Dedifferentiated amniotic fluid mesenchymal stem cell (primary cell): Measurements from ENCODE around the gene ARHGAP36.

Experiments used
- DNase-seq: peaks from one replicate; pipeline ENCODE4 v3.0.0-alpha.2; 2016; ENCODE audit errors: extremely low spot score

Gene ARHGAP36

GRCh38 chrX:131058136-131058868 lies at the start of gene ARHGAP36:
Gene ARHGAP36, plus strand, starts transcription at chrX:131058346. Its CDS starts 23,320 bp downstream, at chrX:131081666.
- no peak for DNase-seq

DNA sequence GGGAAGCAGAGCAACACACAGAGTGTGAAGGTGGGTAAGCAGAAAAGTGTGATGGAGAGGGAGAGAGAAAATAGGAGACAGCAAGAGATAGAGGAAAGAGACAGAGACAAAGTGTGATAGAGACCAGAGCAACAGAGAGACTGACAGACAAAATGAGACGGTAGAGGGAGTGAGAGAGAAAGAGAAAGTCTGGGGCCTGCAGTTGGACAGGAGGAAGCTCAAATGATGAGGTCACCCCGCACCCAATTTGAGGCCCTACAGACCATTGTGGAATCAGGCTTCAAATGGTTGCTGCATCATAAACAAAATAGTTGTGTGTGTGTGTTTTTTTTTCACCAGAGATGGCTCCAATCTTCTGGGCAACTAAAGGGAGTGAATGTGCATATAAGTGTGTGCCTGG lies 48.0 kb upstream of the ARHGAP36 start:
- DNase-seq = no peak

DNA sequence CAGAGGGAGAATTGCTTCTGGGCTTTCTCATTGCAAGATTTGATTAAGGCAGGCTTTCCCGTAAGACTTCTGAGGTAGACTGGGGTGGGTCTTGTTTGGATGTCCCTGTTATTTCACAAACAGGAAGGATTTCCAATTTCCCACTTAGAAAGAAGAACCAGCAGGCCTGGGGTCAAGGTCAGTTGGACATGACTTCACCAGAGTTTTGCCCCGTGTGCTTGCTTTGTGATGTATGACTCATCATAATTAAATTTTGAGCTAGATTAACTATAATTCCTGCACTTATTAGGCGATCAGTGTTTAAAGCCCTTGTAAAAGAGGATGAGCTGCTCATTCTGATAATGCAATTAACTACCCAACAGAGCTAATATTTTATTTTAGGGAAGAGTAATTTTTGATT lies 32.8 kb upstream of the ARHGAP36 start:
- DNase-seq = no peak

GRCh38 chrX:131032354-131033230 lies 25.6 kb upstream of the ARHGAP36 start:
- no peak for DNase-seq

GRCh38 chrX:131034063-131034462 lies 24.1 kb upstream of the ARHGAP36 start:
- DNase-seq = no peak

DNA sequence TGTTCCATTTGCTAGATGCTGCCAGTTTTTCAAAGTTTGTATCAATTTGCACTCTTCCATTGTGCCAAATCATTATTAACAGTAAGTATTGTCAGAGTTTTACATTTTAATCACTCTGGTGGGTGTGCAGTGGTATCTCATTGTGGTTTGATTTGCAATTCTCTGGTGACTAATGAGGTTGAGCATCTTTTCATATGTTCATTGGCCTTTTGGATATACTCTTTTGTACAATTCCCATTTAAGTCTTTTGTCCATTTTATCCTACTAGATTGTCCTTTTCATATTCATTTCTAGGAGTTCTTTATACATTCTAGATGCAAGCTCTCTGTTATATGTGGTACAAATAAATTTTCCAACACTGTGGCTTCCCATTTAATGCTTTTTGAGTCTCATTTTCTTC lies 17.4 kb upstream of the ARHGAP36 start:
- DNase-seq = no peak

GRCh38 chrX:131041667-131042066 lies 16.5 kb upstream of the ARHGAP36 start:
- no peak for DNase-seq

DNA sequence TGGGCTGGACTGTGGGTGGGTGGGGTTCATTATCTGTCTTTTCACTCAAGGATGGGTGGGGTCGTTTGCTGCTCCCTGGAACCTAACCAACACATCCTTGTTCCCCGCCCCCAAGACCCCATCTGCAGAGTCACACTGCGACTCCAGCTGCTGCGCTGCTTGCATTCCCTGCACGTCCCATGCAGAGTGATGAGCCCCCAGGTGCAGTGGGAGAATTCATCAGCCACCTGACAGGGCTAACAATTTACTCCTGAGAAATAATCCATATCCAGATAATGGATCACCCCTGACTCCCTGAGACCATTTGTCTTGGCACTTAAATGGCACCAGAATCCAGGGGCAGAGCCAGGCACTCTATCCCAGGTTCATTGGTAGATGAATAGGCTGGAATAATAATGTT lies 12.4 kb upstream of the ARHGAP36 start:
- DNase-seq = no peak

- DNase-seq = no peak
Observed at GRCh38 chrX:131046596-131046995, 11.6 kb upstream of the ARHGAP36 start.

GRCh38 chrX:131047180-131047579 lies 11.0 kb upstream of the ARHGAP36 start:
- no peak for DNase-seq

DNA sequence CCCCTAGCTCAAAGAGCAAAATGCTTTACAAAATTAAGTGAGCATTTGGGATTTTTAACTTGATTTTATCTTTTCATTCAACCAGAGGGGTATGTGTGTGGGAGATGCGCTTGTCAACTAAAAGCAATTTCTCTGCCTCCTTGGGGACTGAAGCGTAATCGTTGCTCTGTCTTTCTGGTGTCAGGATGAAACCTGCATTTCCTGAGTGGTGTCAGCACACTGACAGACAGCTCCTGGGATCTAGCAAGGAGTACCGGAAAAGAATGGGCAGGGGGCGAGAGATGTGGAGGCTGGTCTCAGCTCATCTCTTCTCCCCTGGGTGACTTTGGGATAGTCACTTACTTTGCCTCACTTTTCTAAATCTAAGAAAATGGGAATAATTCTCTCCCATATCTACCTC lies 5.1 kb upstream of the ARHGAP36 start:
- no peak for DNase-seq

- DNase-seq = no peak
Observed at GRCh38 chrX:131054906-131055305, 3.2 kb upstream of the ARHGAP36 start.

GRCh38 chrX:131057706-131058105 lies 440 bp upstream of the ARHGAP36 start:
- no peak for DNase-seq

DNA sequence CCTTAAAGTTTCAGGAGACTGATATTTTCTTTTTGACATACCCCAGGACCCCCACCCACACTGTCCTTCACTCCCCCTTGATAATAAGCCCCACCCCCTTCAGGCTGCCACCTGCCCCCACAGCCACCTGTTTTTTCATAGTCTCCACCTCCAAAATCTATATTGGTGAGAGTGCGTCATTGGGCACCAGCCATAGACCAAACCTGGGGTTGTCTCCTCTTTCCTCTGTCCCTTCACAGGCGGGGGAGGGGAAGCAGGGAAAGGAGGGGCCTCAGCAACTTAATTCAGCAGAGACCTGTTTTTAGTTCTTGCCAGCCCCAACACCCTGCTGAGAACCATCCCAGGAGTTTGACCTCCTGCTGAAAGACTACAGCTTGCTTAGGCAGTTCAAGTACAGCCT lies 1.1 kb downstream of the ARHGAP36 start:
- DNase-seq = no peak

DNA sequence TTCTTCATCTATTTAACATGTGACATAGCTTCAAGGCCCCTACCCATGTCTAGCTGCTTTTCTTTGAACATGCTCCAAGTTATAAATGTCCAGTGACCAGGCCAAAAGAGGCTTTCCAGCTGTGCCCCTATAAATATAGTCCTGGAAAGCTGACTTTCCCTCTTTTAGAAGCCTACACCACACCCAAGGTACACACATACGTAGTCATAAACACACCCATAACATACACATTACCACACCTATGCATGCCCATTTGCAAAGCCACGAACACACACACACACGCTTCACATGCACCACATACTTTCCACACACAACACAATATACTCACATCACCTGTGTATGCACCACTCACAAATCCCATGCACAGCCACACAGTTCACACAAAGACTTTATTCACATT lies 2.0 kb downstream of the ARHGAP36 start:
- DNase-seq = no peak

GRCh38 chrX:131061306-131061705 lies 3.2 kb downstream of the ARHGAP36 start:
- no peak for DNase-seq

DNA sequence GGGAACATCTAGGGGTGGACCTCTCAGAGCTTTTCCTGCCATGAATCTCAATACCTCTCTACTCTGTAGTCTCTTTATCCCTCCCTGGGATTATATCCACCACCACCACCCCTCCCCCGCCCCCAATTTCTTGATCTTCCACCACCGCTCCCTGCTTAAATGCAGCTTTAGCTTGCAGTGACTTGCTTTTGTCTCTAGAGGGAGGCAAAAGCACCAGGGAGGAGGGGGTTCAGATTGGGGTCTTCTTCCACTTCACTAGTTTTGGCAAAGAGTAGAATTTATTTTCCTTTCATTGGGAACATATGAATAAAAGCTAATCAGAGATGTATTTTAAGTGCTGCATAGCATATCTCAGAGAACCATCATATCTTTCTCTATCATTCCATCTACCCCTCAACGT lies 5.5 kb downstream of the ARHGAP36 start:
- DNase-seq = no peak

DNA sequence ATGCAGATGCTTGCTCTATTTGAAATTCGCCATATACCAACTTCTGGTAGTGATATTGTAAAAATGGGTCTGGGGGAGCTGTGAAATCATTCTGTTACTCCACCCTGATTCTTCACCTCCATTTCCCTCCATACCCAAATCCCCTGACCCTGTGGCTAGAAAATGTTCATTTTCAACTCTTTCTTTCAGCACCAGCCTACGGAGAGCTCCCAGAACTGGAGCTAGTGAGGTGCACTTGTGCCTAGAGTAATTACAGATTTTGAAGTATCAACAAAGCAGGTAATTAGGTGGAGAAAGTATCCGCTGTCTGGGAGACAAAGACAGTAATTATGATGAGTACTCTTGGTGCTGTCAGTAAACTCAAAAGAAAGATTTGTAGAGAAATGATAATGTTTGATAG lies 8.1 kb downstream of the ARHGAP36 start:
- no peak for DNase-seq

DNA sequence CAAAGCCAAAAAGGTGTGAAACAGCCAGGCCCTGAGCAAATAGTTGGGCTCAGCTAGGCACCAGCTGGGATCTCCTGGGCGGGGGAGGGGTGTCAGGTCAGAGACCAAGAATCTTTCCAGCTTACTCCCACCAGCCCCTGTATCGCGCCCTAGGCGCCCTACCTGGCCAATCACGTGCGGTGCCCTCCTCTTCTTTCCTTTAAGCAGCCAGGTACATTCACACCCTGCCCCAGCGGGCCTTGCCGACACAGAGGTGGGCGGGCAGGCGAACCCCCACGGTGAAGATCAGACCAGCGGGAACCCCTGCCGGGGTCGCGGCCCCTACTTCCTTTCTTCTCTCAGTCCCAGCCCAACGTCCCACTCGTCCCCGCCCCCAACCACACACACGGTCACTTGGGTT lies 9.1 kb downstream of the ARHGAP36 start:
- DNase-seq = no peak

DNA sequence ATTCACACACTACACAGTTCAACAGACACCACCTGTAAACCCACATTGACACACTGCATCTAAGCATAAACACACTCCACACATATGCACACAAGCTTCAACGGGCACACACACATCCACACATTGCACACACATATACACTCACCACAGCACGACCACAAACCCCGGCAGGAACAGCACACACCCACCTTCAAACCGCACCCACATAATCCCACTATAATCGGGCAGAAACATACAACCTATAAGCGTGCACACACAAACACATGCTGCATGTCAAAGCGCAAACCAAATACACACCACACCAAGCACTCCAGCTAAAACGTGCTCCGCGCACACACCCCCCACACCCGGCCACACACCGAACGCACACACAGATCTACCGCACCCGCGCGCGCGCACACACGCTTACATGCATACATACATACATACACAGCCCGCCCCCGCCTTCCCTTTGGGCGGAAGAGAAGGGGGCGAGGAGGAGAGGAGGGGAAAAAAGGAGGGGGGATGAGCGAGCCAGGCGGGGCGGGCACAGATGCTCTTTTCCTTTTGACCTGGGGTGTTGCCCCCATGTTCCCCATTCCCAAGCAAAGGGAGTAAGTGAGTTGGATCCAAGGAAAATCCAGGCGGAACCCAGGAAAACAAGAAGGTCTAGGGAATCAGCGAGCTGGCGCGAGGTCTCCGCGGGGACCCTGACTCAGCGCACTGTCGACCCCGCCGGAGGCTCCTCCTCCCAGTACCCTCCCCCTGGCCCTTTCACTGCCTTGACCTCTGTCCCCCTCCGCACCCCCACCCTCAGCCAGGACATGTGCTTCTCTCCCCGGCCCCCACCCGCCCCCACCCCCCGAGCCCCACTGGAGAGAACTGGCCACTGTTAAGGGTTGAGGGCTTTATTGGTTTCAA lies 9.9 kb downstream of the ARHGAP36 start:
- no peak for DNase-seq

- no peak for DNase-seq
Observed at GRCh38 chrX:131068945-131069719, 11.0 kb downstream of the ARHGAP36 start.
